ENCODE measurements around the gene C15orf39. TPM values are rescaled to one million over a fixed set of nuclear protein-coding genes. Genes with fewer than 3 reads are reported as not detected.
"Not testable (repeated sequence)": the region's sequence is repeated elsewhere in the genome, so short reads cannot be mapped to it uniquely, and the experiment has no call there.

Gene C15orf39
- total RNA-seq, 2 experiments from 2014 or later: 34.3 to 35.7 TPM

GRCh38 chr15:75225951-75226732, 24.5 kb downstream of the C15orf39 start:
- no peaks in the 10 kb centered on the region for H3K36me3 Mint-ChIP-seq
- no peak overlapping the region for H3K27ac Mint-ChIP-seq
- H3K9me3 Mint-ChIP-seq: no peaks in the 10 kb centered on the region
- no peak for DNase-seq
- no peaks in the 10 kb centered on the region for H3K4me1 Mint-ChIP-seq
- no peak overlapping the region for H3K4me3 Mint-ChIP-seq
- no peaks in the 10 kb centered on the region for H3K27me3 Mint-ChIP-seq

- H3K36me3 Mint-ChIP-seq, H3K9me3 Mint-ChIP-seq: not testable (repeated sequence)
These were observed 25.4 kb downstream of the C15orf39 start for GRCh38 chr15:75227112-75227511.

GRCh38 chr15:75227663-75228280, 26.1 kb downstream of the C15orf39 start:
- DNase-seq: no peak
- H3K36me3 Mint-ChIP-seq: no peaks in the 10 kb centered on the region
- H3K27ac Mint-ChIP-seq: no peak overlapping the region
- H3K27me3 Mint-ChIP-seq: peaks cover 10% of the 10 kb centered on the region
- no peak overlapping the region for H3K4me3 Mint-ChIP-seq
- no peaks in the 10 kb centered on the region for H3K4me1 Mint-ChIP-seq
- H3K9me3 Mint-ChIP-seq: no peaks in the 10 kb centered on the region

More at GRCh38 chr15:75227112-75227511, 25.4 kb downstream of the C15orf39 start:
- H3K4me1 Mint-ChIP-seq, H3K27ac Mint-ChIP-seq, H3K4me3 Mint-ChIP-seq, H3K27me3 Mint-ChIP-seq, DNase-seq: not testable (repeated sequence)

- DNase-seq: no peak
- Mint-ChIP-seq H3K27ac (no peak overlapping the region), H3K9me3 (no peaks in the 10 kb centered on the region), H3K27me3 (peaks cover 11% of the 10 kb centered on the region), H3K4me3 (no peak overlapping the region), H3K36me3 (no peaks in the 10 kb centered on the region), H3K4me1 (no peaks in the 10 kb centered on the region)
These were observed 27.1 kb downstream of the C15orf39 start for GRCh38 chr15:75228787-75229186.

GRCh38 chr15:75229191-75230015, 27.7 kb downstream of the C15orf39 start:
- Mint-ChIP-seq H3K36me3 (no peaks in the 10 kb centered on the region), H3K27ac (no peak overlapping the region), H3K4me3 (no peak overlapping the region), H3K9me3 (no peaks in the 10 kb centered on the region), H3K27me3 (peaks cover 11% of the 10 kb centered on the region), H3K4me1 (no peaks in the 10 kb centered on the region)
- no peak for DNase-seq

GRCh38 chr15:75230016-75230343, 28.3 kb downstream of the C15orf39 start:
- Mint-ChIP-seq H3K4me1 (no peaks in the 10 kb centered on the region), H3K4me3 (no peak overlapping the region), H3K36me3 (no peaks in the 10 kb centered on the region), H3K27ac (no peak overlapping the region), H3K27me3 (peaks cover 13% of the 10 kb centered on the region), H3K9me3 (no peaks in the 10 kb centered on the region)
- DNase-seq: no peak

- Mint-ChIP-seq H3K4me1 (no peaks in the 10 kb centered on the region), H3K27me3 (peaks cover 15% of the 10 kb centered on the region), H3K36me3 (no peaks in the 10 kb centered on the region), H3K9me3 (no peaks in the 10 kb centered on the region), H3K4me3 (no peak overlapping the region), H3K27ac (no peak overlapping the region)
- no peak for DNase-seq
These were observed 29.1 kb downstream of the C15orf39 start for GRCh38 chr15:75230551-75231371.

GRCh38 chr15:75231836-75232235, 30.2 kb downstream of the C15orf39 start:
- no peak overlapping the region for H3K27ac Mint-ChIP-seq
- DNase-seq: no peak

GRCh38 chr15:75232252-75232813, 30.7 kb downstream of the C15orf39 start:
- no peak overlapping the region for H3K27ac Mint-ChIP-seq

More at GRCh38 chr15:75231836-75232235, 30.2 kb downstream of the C15orf39 start:
- no peaks in the 10 kb centered on the region for H3K9me3 Mint-ChIP-seq
- H3K27me3 Mint-ChIP-seq: peaks cover 15% of the 10 kb centered on the region
- no peaks in the 10 kb centered on the region for H3K4me1 Mint-ChIP-seq
- no peak overlapping the region for H3K4me3 Mint-ChIP-seq
- no peaks in the 10 kb centered on the region for H3K36me3 Mint-ChIP-seq

GRCh38 chr15:75232826-75233503, 31.3 kb downstream of the C15orf39 start:
- DNase-seq: no peak
- H3K27me3 Mint-ChIP-seq: peaks cover 16% of the 10 kb centered on the region
- H3K4me1 Mint-ChIP-seq: no peaks in the 10 kb centered on the region
- H3K36me3 Mint-ChIP-seq: no peaks in the 10 kb centered on the region
- H3K4me3 Mint-ChIP-seq: no peak overlapping the region
- no peak overlapping the region for H3K27ac Mint-ChIP-seq
- no peaks in the 10 kb centered on the region for H3K9me3 Mint-ChIP-seq

More at GRCh38 chr15:75232252-75232813, 30.7 kb downstream of the C15orf39 start:
- DNase-seq: no peak
- peaks cover 15% of the 10 kb centered on the region for H3K27me3 Mint-ChIP-seq
- no peaks in the 10 kb centered on the region for H3K9me3 Mint-ChIP-seq
- no peak overlapping the region for H3K4me3 Mint-ChIP-seq
- H3K36me3 Mint-ChIP-seq: no peaks in the 10 kb centered on the region
- no peaks in the 10 kb centered on the region for H3K4me1 Mint-ChIP-seq

GRCh38 chr15:75233504-75234190, 32.0 kb downstream of the C15orf39 start:
- H3K4me3 Mint-ChIP-seq: no peak overlapping the region
- no peaks in the 10 kb centered on the region for H3K4me1 Mint-ChIP-seq
- no peak for DNase-seq
- peaks cover 22% of the 10 kb centered on the region for H3K27me3 Mint-ChIP-seq
- no peaks in the 10 kb centered on the region for H3K9me3 Mint-ChIP-seq
- H3K36me3 Mint-ChIP-seq: no peaks in the 10 kb centered on the region
- no peak overlapping the region for H3K27ac Mint-ChIP-seq

- DNase-seq: no peak
- no peak overlapping the region for H3K4me3 Mint-ChIP-seq
- no peaks in the 10 kb centered on the region for H3K36me3 Mint-ChIP-seq
- no peaks in the 10 kb centered on the region for H3K9me3 Mint-ChIP-seq
- no peak overlapping the region for H3K27ac Mint-ChIP-seq
- H3K4me1 Mint-ChIP-seq: no peaks in the 10 kb centered on the region
- peaks cover 26% of the 10 kb centered on the region for H3K27me3 Mint-ChIP-seq
These were observed 32.6 kb downstream of the C15orf39 start for GRCh38 chr15:75234191-75234810.

GRCh38 chr15:75235051-75235673, 33.5 kb downstream of the C15orf39 start:
- peaks cover 3% of the 10 kb centered on the region for H3K4me1 Mint-ChIP-seq
- no peaks in the 10 kb centered on the region for H3K9me3 Mint-ChIP-seq
- H3K36me3 Mint-ChIP-seq: no peaks in the 10 kb centered on the region
- H3K27ac Mint-ChIP-seq: no peak overlapping the region
- no peak for DNase-seq
- peaks cover 30% of the 10 kb centered on the region for H3K27me3 Mint-ChIP-seq
- H3K4me3 Mint-ChIP-seq: no peak overlapping the region
